Measurements from ENCODE around the gene CCDC187.

The CCDC187 gene

DNA sequence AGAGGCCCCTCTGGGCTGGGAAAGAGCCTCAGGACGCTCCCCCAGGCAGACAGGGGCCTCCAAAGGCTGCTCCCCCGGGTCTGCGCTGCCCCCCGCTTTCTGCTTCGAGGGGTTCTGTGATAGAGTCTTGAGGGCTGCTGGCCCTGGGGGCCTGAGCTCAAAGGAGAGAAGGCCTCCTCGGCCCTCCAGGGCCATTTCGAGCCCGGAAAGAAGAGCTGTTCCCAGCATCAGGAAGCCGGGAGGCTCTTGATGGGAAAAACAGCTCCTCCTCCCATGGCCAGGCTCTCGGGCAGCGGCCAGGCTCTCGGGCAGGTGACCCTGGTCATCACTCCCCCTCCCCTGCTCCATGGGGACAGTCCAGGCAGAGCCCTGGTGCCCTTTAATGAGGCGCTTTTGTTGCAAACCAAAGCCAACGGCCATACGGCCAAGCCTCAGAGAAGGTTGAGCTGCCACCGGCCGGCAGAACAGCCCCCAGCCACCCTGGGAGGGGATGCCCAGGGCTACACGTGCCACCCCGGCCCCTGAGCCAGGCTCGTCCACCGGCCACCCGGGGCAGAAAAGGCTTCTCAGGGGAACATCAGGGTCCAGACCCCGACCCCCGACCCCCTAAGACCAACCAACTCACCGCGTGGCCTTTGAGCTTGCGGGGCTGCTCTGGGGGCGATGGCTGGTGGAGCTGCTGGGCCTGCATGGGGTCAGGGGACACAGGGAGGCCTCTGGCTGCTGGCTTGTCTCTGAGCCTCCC is 42.0 kb downstream of the CCDC187 start:
- Histone ChIP-seq H3K27ac (ENCODE audit: low read depth, low read length) (no peak overlapping the region), H3K4me3 (ENCODE audit: low read depth, low read length) (no peak overlapping the region), H3K9me3 (ENCODE audit: control insufficient read depth, insufficient read depth, low read depth, low read length) (no peaks in the 10 kb centered on the region), H3K27me3 (ENCODE audit: control insufficient read depth, insufficient read depth, low read length) (no peaks in the 10 kb centered on the region), H3K36me3 (ENCODE audit: control insufficient read depth, insufficient read depth, low read length) (no peaks in the 10 kb centered on the region), H3K9ac (ENCODE audit: low read length) (no peak overlapping the region), H3K4me1 (ENCODE audit: control insufficient read depth, insufficient read depth, low read length) (peaks cover 9% of the 10 kb centered on the region; the same call in 1 of the 2 replicates)

DNA sequence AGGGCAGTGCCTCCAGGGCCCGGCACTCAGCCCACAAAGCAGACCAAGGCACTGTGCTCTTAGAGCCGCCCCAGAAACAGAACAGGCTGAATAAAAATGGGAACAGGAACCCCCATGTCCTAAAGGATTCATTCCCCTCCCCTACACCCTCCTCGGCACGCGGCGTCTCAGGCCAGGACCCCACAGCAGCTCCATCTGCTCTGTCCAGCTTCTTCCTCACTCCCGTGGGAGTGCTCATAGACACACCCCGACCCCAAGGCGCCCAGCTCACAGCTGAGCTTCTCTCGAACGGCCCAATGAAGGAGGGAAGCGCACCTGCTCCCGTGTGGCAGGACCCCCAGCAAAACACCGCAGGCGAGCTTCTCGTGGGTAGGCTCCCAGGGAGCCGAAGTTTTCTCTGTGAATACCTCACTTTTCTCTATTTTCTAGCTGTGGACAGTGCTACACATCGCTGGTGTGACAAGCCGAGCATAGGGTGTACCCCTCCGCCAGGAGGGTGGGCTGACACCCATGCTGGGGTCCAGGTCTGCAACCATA is 42.9 kb downstream of the CCDC187 start:
- no peak overlapping the region for H3K27ac ChIP-seq (ENCODE audit: low read depth, low read length)
- H3K36me3 ChIP-seq (ENCODE audit: control insufficient read depth, insufficient read depth, low read length) = no peaks in the 10 kb centered on the region
- no peak overlapping the region for H3K4me3 ChIP-seq (ENCODE audit: low read depth, low read length)
- no peaks in the 10 kb centered on the region for H3K9me3 ChIP-seq (ENCODE audit: control insufficient read depth, insufficient read depth, low read depth, low read length)
- H3K4me1 ChIP-seq (ENCODE audit: control insufficient read depth, insufficient read depth, low read length) = peaks cover 9% of the 10 kb centered on the region; the same call in 1 of the 2 replicates
- H3K27me3 ChIP-seq (ENCODE audit: control insufficient read depth, insufficient read depth, low read length) = no peaks in the 10 kb centered on the region
- no peak overlapping the region for H3K9ac ChIP-seq (ENCODE audit: low read length)

DNA sequence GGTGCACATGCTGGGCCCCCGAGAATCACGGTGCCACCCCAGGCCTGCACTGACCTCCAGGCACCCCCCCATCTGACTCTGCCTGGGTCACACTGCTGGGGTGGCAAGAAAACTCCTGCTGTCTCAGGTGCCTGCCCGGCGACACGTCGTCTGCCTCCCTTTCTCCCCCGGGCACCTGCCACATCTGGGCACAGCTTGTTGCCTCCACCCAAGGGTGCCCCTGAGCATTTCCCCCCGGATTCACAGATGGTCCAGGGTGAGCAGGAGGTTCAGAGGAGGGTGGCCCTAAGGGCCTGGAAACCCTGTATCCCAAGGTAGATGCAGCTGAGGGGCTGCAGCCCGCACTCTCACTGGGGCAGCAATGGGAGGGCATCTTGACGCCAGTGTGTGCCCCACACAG is 43.4 kb downstream of the CCDC187 start:
- Histone ChIP-seq H3K36me3 (ENCODE audit: control insufficient read depth, insufficient read depth, low read length) (no peaks in the 10 kb centered on the region), H3K27ac (ENCODE audit: low read depth, low read length) (no peak overlapping the region), H3K27me3 (ENCODE audit: control insufficient read depth, insufficient read depth, low read length) (no peaks in the 10 kb centered on the region), H3K9me3 (ENCODE audit: control insufficient read depth, insufficient read depth, low read depth, low read length) (no peaks in the 10 kb centered on the region), H3K4me1 (ENCODE audit: control insufficient read depth, insufficient read depth, low read length) (peaks cover 9% of the 10 kb centered on the region; the same call in 1 of the 2 replicates), H3K4me3 (ENCODE audit: low read depth, low read length) (no peak overlapping the region), H3K9ac (ENCODE audit: low read length) (no peak overlapping the region)

DNA sequence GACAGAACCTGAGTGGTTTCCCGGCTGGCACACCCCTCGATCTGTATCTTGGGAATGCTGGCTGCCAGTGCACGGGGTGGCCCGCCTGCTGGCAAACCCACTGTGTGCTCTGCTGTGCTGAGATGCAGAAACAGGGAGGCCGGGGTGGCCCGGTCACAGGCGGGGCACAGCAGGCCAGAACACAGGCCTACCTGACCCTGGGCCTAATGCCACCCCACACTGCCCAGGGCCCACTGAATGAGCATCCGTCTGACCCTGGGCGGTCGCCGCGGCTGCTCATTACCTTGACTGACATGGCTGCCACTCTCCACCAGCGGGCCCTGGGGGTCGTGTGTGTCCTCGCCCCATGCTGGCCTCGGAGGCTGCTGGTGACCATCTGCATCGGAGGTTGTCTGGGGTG is 44.1 kb downstream of the CCDC187 start:
- Histone ChIP-seq H3K4me1 (ENCODE audit: control insufficient read depth, insufficient read depth, low read length) (peaks cover 9% of the 10 kb centered on the region; the same call in 1 of the 2 replicates), H3K4me3 (ENCODE audit: low read depth, low read length) (no peak overlapping the region), H3K36me3 (ENCODE audit: control insufficient read depth, insufficient read depth, low read length) (no peaks in the 10 kb centered on the region), H3K9ac (ENCODE audit: low read length) (no peak overlapping the region), H3K27me3 (ENCODE audit: control insufficient read depth, insufficient read depth, low read length) (no peaks in the 10 kb centered on the region), H3K27ac (ENCODE audit: low read depth, low read length) (no peak overlapping the region), H3K9me3 (ENCODE audit: control insufficient read depth, insufficient read depth, low read depth, low read length) (no peaks in the 10 kb centered on the region)

DNA sequence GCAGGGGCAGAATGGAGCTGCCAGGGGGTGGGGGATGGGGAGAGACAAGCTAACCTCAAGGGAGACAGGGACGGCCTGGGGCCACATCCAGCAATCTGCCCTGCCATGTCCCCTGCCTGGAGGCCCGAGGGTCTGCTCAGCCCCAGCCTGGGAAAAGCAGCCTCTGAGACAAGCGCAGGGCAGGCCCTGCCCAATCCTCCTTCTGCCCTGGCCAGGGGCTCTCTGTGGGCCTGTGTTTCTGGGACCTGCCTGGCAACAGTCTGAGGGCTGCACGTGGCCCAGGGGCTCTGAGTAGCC is 44.4 kb downstream of the CCDC187 start:
- Histone ChIP-seq H3K27ac (ENCODE audit: low read depth, low read length) (no peak overlapping the region), H3K4me1 (ENCODE audit: control insufficient read depth, insufficient read depth, low read length) (peaks cover 9% of the 10 kb centered on the region; the same call in 1 of the 2 replicates), H3K36me3 (ENCODE audit: control insufficient read depth, insufficient read depth, low read length) (no peaks in the 10 kb centered on the region), H3K9ac (ENCODE audit: low read length) (no peak overlapping the region), H3K4me3 (ENCODE audit: low read depth, low read length) (no peak overlapping the region), H3K9me3 (ENCODE audit: control insufficient read depth, insufficient read depth, low read depth, low read length) (no peaks in the 10 kb centered on the region), H3K27me3 (ENCODE audit: control insufficient read depth, insufficient read depth, low read length) (no peaks in the 10 kb centered on the region)

DNA sequence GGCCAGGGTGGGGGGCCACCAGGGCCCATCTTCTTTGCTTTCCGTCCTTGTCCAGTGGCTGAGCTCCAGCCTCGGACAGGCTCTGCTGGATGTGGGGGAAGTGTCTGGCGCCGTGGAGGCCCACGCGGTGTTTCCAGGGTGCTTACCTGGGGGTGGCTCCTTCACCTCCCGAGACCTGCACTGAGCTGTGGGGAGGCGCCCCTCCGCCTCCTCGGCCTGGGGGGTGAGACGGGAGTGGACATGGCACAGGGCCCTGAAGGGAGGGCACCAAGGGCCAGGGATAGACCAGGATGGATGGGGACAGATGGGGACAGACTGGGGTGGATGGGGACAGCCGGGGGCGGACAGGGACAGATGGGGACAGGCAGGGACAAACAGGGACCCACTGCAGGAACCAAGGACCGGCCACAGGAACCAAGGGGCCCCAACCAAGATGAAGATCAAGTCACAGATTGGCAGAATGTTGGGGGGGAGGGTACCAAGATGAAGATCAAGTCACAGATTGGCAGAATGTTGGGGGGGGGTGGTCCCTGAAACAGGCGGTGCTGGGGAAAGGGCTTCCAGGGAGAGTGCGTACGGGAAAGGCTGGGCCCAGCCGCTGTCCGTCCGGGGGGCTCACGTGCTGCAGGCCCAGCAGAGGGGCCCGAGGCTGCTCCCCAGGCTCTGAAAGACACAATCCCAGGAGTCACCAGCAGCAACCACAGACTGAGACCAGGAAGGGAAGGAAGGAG is 44.9 kb downstream of the CCDC187 start:
- H3K36me3 ChIP-seq (ENCODE audit: control insufficient read depth, insufficient read depth, low read length) = no peaks in the 10 kb centered on the region
- H3K27ac ChIP-seq (ENCODE audit: low read depth, low read length) = no peak overlapping the region
- no peak overlapping the region for H3K4me3 ChIP-seq (ENCODE audit: low read depth, low read length)
- no peaks in the 10 kb centered on the region for H3K27me3 ChIP-seq (ENCODE audit: control insufficient read depth, insufficient read depth, low read length)
- peaks cover 9% of the 10 kb centered on the region; the same call in 1 of the 2 replicates for H3K4me1 ChIP-seq (ENCODE audit: control insufficient read depth, insufficient read depth, low read length)
- H3K9me3 ChIP-seq (ENCODE audit: control insufficient read depth, insufficient read depth, low read depth, low read length) = no peaks in the 10 kb centered on the region
- H3K9ac ChIP-seq (ENCODE audit: low read length) = no peak overlapping the region

DNA sequence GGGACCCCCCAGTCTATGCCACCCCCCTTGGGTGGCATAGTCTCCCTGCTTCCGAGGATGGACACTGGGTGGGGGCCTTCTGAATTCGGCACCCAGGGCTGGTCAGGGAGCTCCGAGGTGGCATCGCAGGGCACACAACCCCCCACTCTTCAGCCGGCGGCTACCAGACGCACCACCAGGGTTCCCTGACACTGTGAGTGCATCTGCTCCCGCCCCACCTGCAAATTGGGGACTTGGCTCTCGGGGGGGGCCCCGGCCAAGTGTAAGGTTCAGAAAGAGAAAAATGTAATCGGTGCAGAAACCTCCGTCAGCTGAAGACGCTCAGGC is 45.6 kb downstream of the CCDC187 start:
- Histone ChIP-seq H3K36me3 (ENCODE audit: control insufficient read depth, insufficient read depth, low read length) (no peaks in the 10 kb centered on the region), H3K9me3 (ENCODE audit: control insufficient read depth, insufficient read depth, low read depth, low read length) (no peaks in the 10 kb centered on the region), H3K4me1 (ENCODE audit: control insufficient read depth, insufficient read depth, low read length) (peaks cover 9% of the 10 kb centered on the region; the same call in 1 of the 2 replicates), H3K27me3 (ENCODE audit: control insufficient read depth, insufficient read depth, low read length) (no peaks in the 10 kb centered on the region), H3K27ac (ENCODE audit: low read depth, low read length) (no peak overlapping the region), H3K4me3 (ENCODE audit: low read depth, low read length) (no peak overlapping the region), H3K9ac (ENCODE audit: low read length) (no peak overlapping the region)

DNA sequence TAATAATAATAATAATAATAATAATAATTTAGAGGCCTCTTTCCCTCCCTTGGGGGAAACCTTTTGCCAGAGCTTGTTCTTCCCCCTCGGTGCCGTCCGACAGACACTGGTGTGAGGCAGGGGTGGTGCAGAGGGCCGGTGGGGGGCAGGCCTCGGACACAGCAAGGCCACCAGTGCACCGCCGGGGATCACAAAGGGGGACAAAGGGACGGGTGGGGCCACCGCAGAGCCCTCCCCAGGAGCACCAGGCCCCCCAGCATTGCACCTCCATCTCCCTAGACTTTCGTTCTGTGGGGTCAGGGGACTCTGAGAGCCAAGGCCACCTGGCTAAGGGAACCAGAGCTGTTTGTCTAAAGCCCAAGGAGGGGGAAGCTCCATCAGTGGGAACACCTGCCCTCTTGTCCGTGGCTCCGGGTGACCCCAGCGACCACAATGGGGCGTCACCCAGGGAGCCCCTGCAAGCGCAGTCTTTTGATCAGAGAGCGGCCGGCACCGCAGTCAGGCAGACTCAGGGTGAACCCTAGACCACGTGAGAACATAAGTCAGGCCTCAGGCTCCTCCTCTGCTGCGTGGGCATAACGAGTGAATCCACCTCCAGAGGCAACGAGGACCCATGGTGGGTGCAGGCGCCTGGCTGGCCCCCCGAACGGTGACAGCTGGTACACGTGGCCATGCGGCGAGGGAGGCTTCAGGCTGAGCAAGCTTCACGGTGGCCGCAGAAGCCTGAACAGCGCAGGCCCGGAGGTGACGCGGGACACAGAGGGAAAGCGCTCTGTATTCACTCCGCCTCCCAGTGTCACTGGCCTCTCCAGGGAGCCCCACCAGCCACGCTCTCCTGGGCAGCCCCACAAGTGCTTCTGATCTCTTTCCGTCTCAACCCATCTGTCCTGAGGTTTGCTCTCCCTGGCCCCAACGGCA is 46.3 kb downstream of the CCDC187 start:
- H3K9me3 ChIP-seq (ENCODE audit: control insufficient read depth, insufficient read depth, low read depth, low read length) = no peaks in the 10 kb centered on the region
- H3K4me1 ChIP-seq (ENCODE audit: control insufficient read depth, insufficient read depth, low read length) = peaks cover 9% of the 10 kb centered on the region; the same call in 1 of the 2 replicates
- no peak overlapping the region for H3K9ac ChIP-seq (ENCODE audit: low read length)
- H3K27ac ChIP-seq (ENCODE audit: low read depth, low read length) = no peak overlapping the region
- no peak overlapping the region for H3K4me3 ChIP-seq (ENCODE audit: low read depth, low read length)
- no peaks in the 10 kb centered on the region for H3K27me3 ChIP-seq (ENCODE audit: control insufficient read depth, insufficient read depth, low read length)
- H3K36me3 ChIP-seq (ENCODE audit: control insufficient read depth, insufficient read depth, low read length) = no peaks in the 10 kb centered on the region

DNA sequence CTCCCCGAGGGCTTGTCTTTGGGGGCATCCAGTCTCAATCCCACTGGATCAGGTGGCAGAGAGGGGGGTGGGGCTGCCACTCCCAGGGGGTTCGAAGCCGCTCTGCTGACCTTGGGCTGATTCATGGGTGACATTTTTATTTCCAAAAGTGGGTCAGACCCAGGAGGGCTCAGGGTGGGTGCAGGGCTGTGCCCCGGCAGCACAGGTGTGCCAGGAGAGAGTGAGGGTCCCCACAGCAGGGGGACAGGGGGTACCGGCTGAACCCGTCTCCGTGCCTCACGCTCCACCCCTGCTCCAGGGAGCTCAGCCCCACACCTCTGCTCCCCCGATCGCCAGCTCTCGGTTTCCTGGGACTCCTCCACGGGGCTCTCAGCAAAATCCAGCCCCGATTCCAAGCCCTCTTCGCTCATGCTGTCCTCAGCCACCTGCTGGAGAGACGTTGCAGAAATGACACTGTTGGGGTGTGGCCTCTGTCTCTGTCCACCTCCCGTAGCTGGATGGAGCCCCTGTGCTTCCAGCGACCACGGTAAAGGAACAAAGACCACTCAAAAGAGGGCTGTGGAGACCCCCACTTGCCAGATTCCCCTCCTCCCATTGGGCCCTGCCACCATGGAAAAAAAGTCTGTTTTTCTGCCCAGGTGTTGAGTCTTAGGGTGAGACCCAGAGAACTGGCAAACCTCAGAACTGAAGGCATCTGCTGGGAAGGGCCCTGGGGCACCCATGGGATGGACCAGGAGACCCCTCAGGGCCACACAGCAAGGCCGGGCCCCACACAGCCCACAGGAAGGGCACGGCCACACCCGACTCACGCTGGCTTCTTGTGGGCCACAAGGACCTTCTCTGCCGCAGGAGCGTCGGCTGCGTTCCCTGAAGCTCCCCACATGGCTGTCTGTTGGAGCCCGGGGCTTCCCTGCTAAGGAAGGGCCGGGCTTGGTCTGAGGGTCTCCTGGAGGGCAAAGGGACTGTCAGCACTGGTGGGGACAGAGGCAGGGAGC is 47.7 kb downstream of the CCDC187 start:
- Histone ChIP-seq H3K9ac (ENCODE audit: low read length) (no peak overlapping the region), H3K27ac (ENCODE audit: low read depth, low read length) (no peak overlapping the region), H3K4me1 (ENCODE audit: control insufficient read depth, insufficient read depth, low read length) (peaks cover 9% of the 10 kb centered on the region; the same call in 1 of the 2 replicates), H3K9me3 (ENCODE audit: control insufficient read depth, insufficient read depth, low read depth, low read length) (no peaks in the 10 kb centered on the region), H3K36me3 (ENCODE audit: control insufficient read depth, insufficient read depth, low read length) (no peaks in the 10 kb centered on the region), H3K4me3 (ENCODE audit: low read depth, low read length) (no peak overlapping the region), H3K27me3 (ENCODE audit: control insufficient read depth, insufficient read depth, low read length) (no peaks in the 10 kb centered on the region)

DNA sequence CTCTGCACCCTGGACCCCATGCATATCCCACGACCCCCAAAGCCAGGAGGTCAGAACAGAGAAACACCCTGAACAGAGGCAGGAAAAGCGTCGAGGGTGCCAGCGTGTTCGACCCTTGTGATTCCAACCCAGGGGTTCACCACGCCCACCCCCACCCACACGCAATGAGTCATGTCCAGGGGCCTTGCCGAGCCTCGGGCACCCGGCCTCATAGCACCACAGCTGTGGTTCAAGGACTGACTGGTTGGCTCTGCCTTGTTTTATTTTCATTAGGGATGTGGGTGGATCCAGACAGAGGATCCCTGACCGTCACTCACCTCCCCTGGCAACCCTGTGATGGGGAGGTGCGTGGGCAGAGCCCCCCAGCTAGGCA is 48.7 kb downstream of the CCDC187 start:
- Histone ChIP-seq H3K36me3 (ENCODE audit: control insufficient read depth, insufficient read depth, low read length) (no peaks in the 10 kb centered on the region), H3K9ac (ENCODE audit: low read length) (no peak overlapping the region), H3K4me3 (ENCODE audit: low read depth, low read length) (no peak overlapping the region), H3K27ac (ENCODE audit: low read depth, low read length) (no peak overlapping the region), H3K9me3 (ENCODE audit: control insufficient read depth, insufficient read depth, low read depth, low read length) (no peaks in the 10 kb centered on the region), H3K4me1 (ENCODE audit: control insufficient read depth, insufficient read depth, low read length) (peaks cover 9% of the 10 kb centered on the region; the same call in 1 of the 2 replicates), H3K27me3 (ENCODE audit: control insufficient read depth, insufficient read depth, low read length) (no peaks in the 10 kb centered on the region)
